Activated CD4-positive, alpha-beta T cell treated with anti-CD3 and anti-CD28 coated beads, Interleukin-2, amount 50 U/mL, for 24 hours (primary cell): ENCODE data around the gene SKAP2.

Source experiments
- DNase-seq, 2 donors: peaks; one replicate each; pipeline ENCODE4 v3.0.0-alpha.2; 2020; ENCODE audit warnings: low read depth in 1 of 2, low spot score in 1 of 2

SKAP2 gene

GRCh38 chr7:26779978-26780595 is 84.3 kb downstream of the SKAP2 start:
- DNase-seq, result no peak

- no peak for DNase-seq
Observed at GRCh38 chr7:26777385-26777784, 87.0 kb downstream of the SKAP2 start.

GRCh38 chr7:26760501-26760900 is 103.9 kb downstream of the SKAP2 start:
- no peak for DNase-seq

- DNase-seq, result no peak
Observed at GRCh38 chr7:26759108-26759507, 105.3 kb downstream of the SKAP2 start.

- no peak for DNase-seq
Observed at GRCh38 chr7:26743205-26743604, 121.2 kb downstream of the SKAP2 start.

GRCh38 chr7:26735976-26736600 is 128.3 kb downstream of the SKAP2 start:
- DNase-seq, result no peak

GRCh38 chr7:26729150-26729775 is 135.1 kb downstream of the SKAP2 start:
- no peak for DNase-seq

- DNase-seq, result no peak
Observed at GRCh38 chr7:26726051-26726450, 138.3 kb downstream of the SKAP2 start.

GRCh38 chr7:26724795-26725194 is 139.6 kb downstream of the SKAP2 start:
- no peak for DNase-seq

- no peak for DNase-seq
Observed at GRCh38 chr7:26723129-26723528, 141.3 kb downstream of the SKAP2 start.

- no peak for DNase-seq
Observed at GRCh38 chr7:26721450-26721849, 142.9 kb downstream of the SKAP2 start.

- DNase-seq, result no peak
Observed at GRCh38 chr7:26718063-26718462, 146.3 kb downstream of the SKAP2 start.

GRCh38 chr7:26714438-26714837 is 150.0 kb downstream of the SKAP2 start:
- DNase-seq, result no peak

GRCh38 chr7:26714006-26714405 is 150.4 kb downstream of the SKAP2 start:
- DNase-seq, result no peak

- no peak for DNase-seq
Observed at GRCh38 chr7:26709210-26709990, 155.0 kb downstream of the SKAP2 start.

GRCh38 chr7:26705567-26705966 is 158.8 kb downstream of the SKAP2 start:
- no peak for DNase-seq

GRCh38 chr7:26704786-26705185 is 159.6 kb downstream of the SKAP2 start:
- no peak for DNase-seq

- no peak for DNase-seq
Observed at GRCh38 chr7:26704036-26704435, 160.4 kb downstream of the SKAP2 start.

- DNase-seq, result no peak
Observed at GRCh38 chr7:26700893-26701292, 163.5 kb downstream of the SKAP2 start.

- no peak for DNase-seq
Observed at GRCh38 chr7:26700386-26700785, 164.0 kb downstream of the SKAP2 start.

GRCh38 chr7:26699766-26700165 is 164.6 kb downstream of the SKAP2 start:
- DNase-seq, result no peak

- DNase-seq, result no peak
Observed at GRCh38 chr7:26698806-26699205, 165.6 kb downstream of the SKAP2 start.
